Raji (cell line): ENCODE results near the gene CD48.

Source experiments
- POLR2A ChIP-seq: IDR thresholded peaks from 2 replicates; pipeline ENCODE4 v1.6.1; 2011; ENCODE audit warnings: low read depth, low read length, control low read depth; ENCODE audit not compliant: insufficient read depth

The CD48 gene

GRCh38 chr1:160674415-160674814, 37.2 kb downstream of the CD48 start:
- no peak for TF ChIP-seq POLR2A

GRCh38 chr1:160672789-160673695, 38.6 kb downstream of the CD48 start:
- TF ChIP-seq POLR2A, result no peak

- no peak for TF ChIP-seq POLR2A
These were observed 39.8 kb downstream of the CD48 start for GRCh38 chr1:160671603-160672517.

- TF ChIP-seq POLR2A, result no peak
These were observed 40.9 kb downstream of the CD48 start for GRCh38 chr1:160670701-160671100.

- no peak for TF ChIP-seq POLR2A
These were observed 41.8 kb downstream of the CD48 start for GRCh38 chr1:160669802-160670201.

- TF ChIP-seq POLR2A, result no peak
These were observed 42.3 kb downstream of the CD48 start for GRCh38 chr1:160669276-160669675.

GRCh38 chr1:160667896-160668295, 43.7 kb downstream of the CD48 start:
- TF ChIP-seq POLR2A, result no peak

- TF ChIP-seq POLR2A, result no peak
These were observed 45.6 kb downstream of the CD48 start for GRCh38 chr1:160666079-160666442.

GRCh38 chr1:160665330-160666078, 46.1 kb downstream of the CD48 start:
- no peak for TF ChIP-seq POLR2A

GRCh38 chr1:160664573-160665051, 47.0 kb downstream of the CD48 start:
- TF ChIP-seq POLR2A, result no peak

- TF ChIP-seq POLR2A, result no peak
These were observed 48.7 kb downstream of the CD48 start for GRCh38 chr1:160662910-160663309.

- no peak for TF ChIP-seq POLR2A
These were observed 52.1 kb downstream of the CD48 start for GRCh38 chr1:160659566-160659965.

- no peak for TF ChIP-seq POLR2A
These were observed 52.8 kb downstream of the CD48 start for GRCh38 chr1:160658814-160659193.

- TF ChIP-seq POLR2A, result no peak
These were observed 53.3 kb downstream of the CD48 start for GRCh38 chr1:160658162-160658813.
